Parathyroid adenoma (tissue), 2 donors: ENCODE data around the gene SRGAP2C.
"Not testable (repeated sequence)": the region's sequence is repeated elsewhere in the genome, so short reads cannot be mapped to it uniquely, and the experiment has no call there.

ENCODE experiments used
- H2AFZ ChIP-seq: fragments of 300-600 bp; sonication (generic); one replicate; pipeline ENCODE4 v1.7.0; 2017; ENCODE audit warnings: antibody characterized with exemption, mild to moderate bottlenecking
- H3K27ac ChIP-seq: fragments of 300-600 bp; sonication (generic); one replicate; pipeline ENCODE4 v1.7.0; 2017
- H3K27me3 ChIP-seq: fragments of 300-600 bp; sonication (generic); one replicate; pipeline ENCODE4 v1.7.0; 2017; ENCODE audit warnings: low read length; ENCODE audit not compliant: control insufficient read depth, insufficient read depth
- H3K36me3 ChIP-seq: fragments of 300-600 bp; sonication (generic); one replicate; pipeline ENCODE4 v1.7.0; 2017; ENCODE audit warnings: low read length; ENCODE audit not compliant: control insufficient read depth, insufficient read depth
- H3K4me1 ChIP-seq: fragments of 300-600 bp; sonication (generic); one replicate; pipeline ENCODE4 v1.7.0; 2017; ENCODE audit warnings: control low read depth
- H3K4me2 ChIP-seq: fragments of 300-600 bp; sonication (generic); one replicate; pipeline ENCODE4 v1.7.0; 2017; ENCODE audit warnings: low read length
- H3K4me3 ChIP-seq: fragments of 300-600 bp; sonication (generic); one replicate; pipeline ENCODE4 v1.7.0; 2017; ENCODE audit warnings: low read depth, low read length
- H3K79me2 ChIP-seq: fragments of 300-600 bp; sonication (generic); one replicate; pipeline ENCODE4 v1.7.0; 2017; ENCODE audit warnings: control low read depth
- H3K9ac ChIP-seq: fragments of 300-600 bp; sonication (generic); one replicate; pipeline ENCODE4 v1.7.0; 2017; ENCODE audit warnings: mild to moderate bottlenecking
- H3K9me3 ChIP-seq: fragments of 300-600 bp; sonication (generic); one replicate; pipeline ENCODE4 v1.7.0; 2017; ENCODE audit warnings: low read length; ENCODE audit not compliant: control insufficient read depth
- donor health status: primary hyperparathyroidism.

Gene SRGAP2C

GRCh38 chr1:121187914-121188313 lies 3.1 kb downstream of the SRGAP2C start:
- H3K9me3 ChIP-seq, H3K27ac ChIP-seq, H3K36me3 ChIP-seq, H3K4me1 ChIP-seq, H3K79me2 ChIP-seq, H3K4me3 ChIP-seq, H3K4me2 ChIP-seq, H3K9ac ChIP-seq, H3K27me3 ChIP-seq, H2AFZ ChIP-seq: not testable (repeated sequence)

DNA sequence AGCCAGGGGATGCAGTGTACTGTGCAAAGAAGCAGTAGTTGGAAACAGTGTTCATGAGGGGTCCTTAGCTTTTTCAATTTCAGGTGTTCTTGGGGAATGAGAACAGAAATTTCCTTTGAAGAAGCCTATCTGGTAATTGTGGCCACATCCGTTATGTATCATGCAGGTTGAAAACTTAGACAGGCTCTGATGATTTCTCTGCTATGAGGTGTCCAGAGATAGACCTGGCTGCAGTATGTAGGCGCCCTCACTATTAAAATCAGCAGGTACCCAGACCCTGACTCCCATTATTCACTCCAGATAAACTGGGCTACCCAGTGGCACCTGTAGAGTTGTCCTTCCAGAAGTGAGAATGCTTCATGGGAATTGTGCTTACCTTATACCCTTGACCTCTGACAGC lies 7.7 kb downstream of the SRGAP2C start:
- not testable (repeated sequence) for H3K4me2 ChIP-seq, H3K36me3 ChIP-seq, H3K9ac ChIP-seq

DNA sequence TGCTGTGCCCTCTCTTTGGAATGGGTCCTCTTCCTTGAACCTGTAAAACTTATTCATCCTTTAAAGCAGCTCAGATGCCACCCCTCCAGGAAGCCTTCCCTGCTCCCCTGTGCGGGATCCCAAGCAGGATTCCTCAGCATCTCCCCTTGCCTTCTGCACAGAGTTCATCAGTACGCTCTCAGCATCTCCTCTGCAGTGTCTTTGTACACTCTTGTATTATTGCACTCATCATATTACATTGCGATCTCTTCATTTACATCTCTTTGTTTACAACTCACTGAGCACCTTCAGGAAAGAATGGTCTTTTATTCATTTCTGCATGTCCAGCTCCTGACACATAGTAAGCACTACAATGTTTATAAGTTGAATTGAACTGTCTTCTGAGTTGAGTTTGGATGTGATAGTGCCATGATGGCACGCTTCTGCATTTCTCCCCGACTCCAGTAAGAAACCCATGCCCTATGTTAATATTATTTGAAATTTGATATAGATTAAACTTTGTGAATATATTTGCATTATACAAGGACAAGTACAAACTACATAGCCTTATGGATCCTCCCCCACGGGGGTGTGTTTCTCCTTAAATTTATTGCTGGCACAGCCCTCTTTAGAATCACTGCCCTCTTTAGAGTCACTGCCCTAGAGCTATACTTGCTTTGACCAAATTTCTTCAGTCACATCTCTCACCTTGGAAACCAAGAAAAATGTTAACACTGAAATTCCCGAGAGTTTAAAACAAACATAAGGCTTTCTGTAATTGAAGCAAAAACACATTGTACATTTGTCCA lies 12.5 kb downstream of the SRGAP2C start:
- H3K27ac ChIP-seq, H3K27me3 ChIP-seq: not testable (repeated sequence)

More for the DNA sequence above, 7.7 kb downstream of the SRGAP2C start:
- H3K4me1 ChIP-seq, H3K79me2 ChIP-seq, H3K4me3 ChIP-seq, H3K27ac ChIP-seq, H3K9me3 ChIP-seq, H3K27me3 ChIP-seq, H2AFZ ChIP-seq: not testable (repeated sequence)

GRCh38 chr1:121199763-121200162 lies 15.0 kb downstream of the SRGAP2C start:
- not testable (repeated sequence) for H3K4me1 ChIP-seq, H3K79me2 ChIP-seq, H3K36me3 ChIP-seq, H3K9ac ChIP-seq, H3K4me3 ChIP-seq, H3K27me3 ChIP-seq, H2AFZ ChIP-seq, H3K27ac ChIP-seq, H3K9me3 ChIP-seq, H3K4me2 ChIP-seq

More for the DNA sequence above, 12.5 kb downstream of the SRGAP2C start:
- H3K4me3 ChIP-seq, H3K36me3 ChIP-seq, H3K9me3 ChIP-seq, H3K79me2 ChIP-seq, H3K4me2 ChIP-seq, H2AFZ ChIP-seq, H3K9ac ChIP-seq, H3K4me1 ChIP-seq: not testable (repeated sequence)

DNA sequence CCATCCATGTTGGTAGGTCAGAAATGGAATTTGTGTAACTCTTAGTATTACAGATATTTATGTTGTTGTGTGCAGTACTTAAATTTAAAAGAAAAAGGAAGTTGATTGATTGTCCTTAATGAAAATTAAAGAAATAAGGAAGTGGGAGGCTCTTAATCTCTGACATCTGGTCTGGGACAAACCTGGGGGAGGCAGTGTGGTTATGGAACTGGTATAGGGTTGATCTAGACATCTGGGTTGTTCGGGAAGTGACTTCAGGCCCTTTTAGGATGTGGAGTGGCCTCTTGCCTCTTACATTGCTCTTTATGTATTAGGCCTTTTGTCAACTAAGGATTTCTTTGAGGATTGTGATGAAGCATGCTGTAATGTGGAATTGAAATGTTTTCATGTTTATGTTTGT lies 15.5 kb downstream of the SRGAP2C start:
- not testable (repeated sequence) for H2AFZ ChIP-seq, H3K9ac ChIP-seq, H3K36me3 ChIP-seq, H3K27ac ChIP-seq, H3K4me3 ChIP-seq, H3K79me2 ChIP-seq, H3K4me1 ChIP-seq, H3K9me3 ChIP-seq, H3K27me3 ChIP-seq, H3K4me2 ChIP-seq

DNA sequence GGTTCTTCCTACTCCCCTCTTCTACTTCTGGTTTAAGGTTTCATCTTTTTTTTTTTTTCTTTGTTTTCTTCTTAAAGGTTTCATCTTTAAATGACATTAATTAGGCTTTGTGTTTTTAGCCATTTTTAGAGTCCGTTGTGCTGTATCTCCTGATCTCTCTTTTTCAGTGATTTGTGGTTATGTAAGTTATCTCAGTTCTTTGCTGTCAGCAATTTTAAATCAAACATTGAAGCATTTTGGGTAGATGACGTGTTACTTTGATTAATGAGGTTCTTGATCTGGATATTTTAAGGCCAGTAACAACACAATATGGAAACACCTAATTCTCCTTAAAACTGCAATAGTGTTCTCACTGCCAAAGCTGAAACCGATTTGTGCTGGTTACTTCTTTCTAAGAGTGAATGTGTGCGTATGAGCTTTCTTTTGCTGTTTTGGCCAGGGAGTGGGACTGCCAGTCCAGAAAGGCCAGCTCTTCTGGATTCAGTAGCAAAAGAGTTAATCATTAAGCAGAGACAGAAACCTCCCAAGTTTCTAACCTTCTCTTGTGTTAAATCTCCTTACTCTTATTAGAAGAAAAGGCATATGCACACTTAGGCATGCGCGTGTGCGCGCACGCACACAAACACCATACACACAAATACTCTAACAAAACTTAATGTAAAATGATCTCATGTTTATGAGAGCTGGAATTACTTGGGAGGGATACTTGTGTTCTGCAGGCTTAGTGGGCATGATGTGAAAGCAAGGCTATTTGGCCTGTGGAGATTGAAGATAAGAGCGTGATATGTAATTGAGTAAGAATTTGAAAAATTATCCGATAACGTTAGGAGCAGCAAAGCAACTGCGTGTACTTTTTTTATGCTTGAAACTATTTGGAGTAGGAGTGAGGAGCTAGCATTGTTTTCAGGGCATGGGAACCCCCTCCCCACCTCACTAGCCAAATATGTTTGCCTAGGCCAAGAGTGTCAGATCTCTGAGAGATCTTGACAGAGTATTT lies 16.5 kb downstream of the SRGAP2C start:
- not testable (repeated sequence) for H3K9ac ChIP-seq, H3K36me3 ChIP-seq, H3K4me1 ChIP-seq, H3K4me3 ChIP-seq, H3K27ac ChIP-seq, H3K79me2 ChIP-seq, H3K4me2 ChIP-seq, H3K9me3 ChIP-seq, H2AFZ ChIP-seq, H3K27me3 ChIP-seq

DNA sequence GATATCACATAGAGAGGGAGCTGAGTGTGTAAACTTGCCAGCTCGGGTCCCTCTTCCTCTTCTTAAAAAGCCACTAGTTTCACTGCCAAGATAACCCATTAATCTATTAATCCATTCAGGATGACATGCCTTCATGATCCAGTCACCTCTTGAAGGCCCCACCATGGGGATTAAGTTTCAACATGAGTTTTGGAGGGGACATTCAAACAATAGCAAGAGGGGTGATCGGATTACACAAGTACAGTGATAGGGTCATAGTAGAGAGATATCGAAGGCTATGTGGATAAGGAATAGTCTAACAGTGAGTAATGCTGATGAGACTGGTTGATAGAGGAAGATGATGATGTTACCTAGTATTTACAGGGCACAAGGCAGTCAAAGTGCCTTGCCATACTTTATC lies 18.2 kb downstream of the SRGAP2C start:
- not testable (repeated sequence) for H3K4me2 ChIP-seq, H3K9ac ChIP-seq, H3K4me3 ChIP-seq, H2AFZ ChIP-seq, H3K36me3 ChIP-seq, H3K4me1 ChIP-seq, H3K27ac ChIP-seq, H3K27me3 ChIP-seq, H3K9me3 ChIP-seq, H3K79me2 ChIP-seq

DNA sequence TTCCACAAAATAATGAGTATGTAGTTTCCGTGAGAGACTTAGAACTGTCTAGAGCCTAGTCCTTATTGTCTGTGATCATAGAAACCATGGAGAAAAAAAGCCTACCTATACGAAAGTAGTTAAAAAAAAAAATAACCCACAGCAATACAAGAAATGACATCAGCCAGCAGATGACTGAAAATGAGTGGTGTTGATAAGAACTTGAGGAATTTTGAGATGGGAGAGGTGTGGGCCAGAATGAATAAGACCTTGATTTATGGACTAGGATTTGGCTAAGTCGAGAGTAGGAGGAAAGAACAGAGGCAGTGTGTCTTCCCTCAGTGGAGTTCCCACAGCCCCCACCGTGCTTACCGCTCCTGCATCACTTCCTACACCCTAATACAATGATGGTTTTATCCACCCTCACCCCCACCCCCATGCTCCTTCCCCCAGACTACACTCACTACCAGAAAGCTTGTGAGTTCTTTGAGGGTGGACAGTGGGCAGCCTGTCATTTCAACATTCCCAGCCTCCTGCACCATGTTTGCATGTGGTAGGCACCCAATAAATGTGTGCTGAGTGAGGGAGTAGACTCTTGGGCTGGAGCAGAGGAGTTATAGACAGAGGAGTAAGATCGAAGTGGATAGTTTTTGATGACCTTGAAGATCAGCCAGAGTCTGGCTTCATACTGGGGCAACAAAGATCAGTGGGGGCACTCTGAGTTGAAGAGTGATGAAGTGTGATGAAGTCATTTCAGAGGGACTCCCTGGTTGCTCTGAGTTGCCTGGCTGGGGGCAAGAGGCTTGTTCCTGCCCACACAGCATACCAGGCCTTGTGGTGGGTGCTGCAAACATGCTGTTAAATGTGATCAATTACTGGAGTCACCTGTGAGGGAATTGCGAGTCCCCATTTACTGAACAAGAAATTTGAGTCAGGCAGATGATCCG lies 21.3 kb downstream of the SRGAP2C start:
- not testable (repeated sequence) for H3K4me3 ChIP-seq, H3K4me2 ChIP-seq, H3K27me3 ChIP-seq, H3K27ac ChIP-seq, H2AFZ ChIP-seq, H3K9me3 ChIP-seq, H3K4me1 ChIP-seq, H3K36me3 ChIP-seq, H3K9ac ChIP-seq, H3K79me2 ChIP-seq

DNA sequence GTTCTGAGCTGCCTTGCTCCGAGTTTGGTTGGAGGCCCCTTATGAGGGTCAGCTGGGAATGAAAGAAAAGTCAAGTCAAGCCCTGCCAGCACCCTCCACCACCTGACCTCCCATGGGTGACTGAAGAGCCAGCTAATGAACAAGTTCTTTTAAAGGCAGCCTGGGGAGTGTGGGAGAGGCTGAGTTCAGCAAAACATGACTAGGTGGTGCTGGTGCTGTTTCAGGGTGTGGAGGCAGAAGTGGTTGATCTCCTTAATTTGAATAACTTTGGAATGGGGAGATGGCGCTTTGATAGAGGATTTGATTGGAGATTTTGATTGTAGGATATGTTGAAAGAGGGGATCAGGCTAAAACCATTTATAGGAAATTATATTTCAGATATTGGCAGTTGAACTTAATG lies 22.6 kb downstream of the SRGAP2C start:
- H3K79me2 ChIP-seq, H3K4me1 ChIP-seq, H3K4me2 ChIP-seq, H3K27me3 ChIP-seq, H3K9me3 ChIP-seq, H3K27ac ChIP-seq, H3K9ac ChIP-seq, H3K4me3 ChIP-seq, H2AFZ ChIP-seq, H3K36me3 ChIP-seq: not testable (repeated sequence)

GRCh38 chr1:121208375-121208774 lies 23.6 kb downstream of the SRGAP2C start:
- not testable (repeated sequence) for H3K4me2 ChIP-seq, H3K27ac ChIP-seq, H3K36me3 ChIP-seq, H3K27me3 ChIP-seq, H3K79me2 ChIP-seq, H3K4me3 ChIP-seq, H3K9ac ChIP-seq, H2AFZ ChIP-seq, H3K4me1 ChIP-seq, H3K9me3 ChIP-seq
